IMR-90 (cell line): ENCODE data around the gene MACF1. TPM values are rescaled to one million over a fixed set of nuclear protein-coding genes. Genes with fewer than 3 reads are reported as not detected.

Experiments
- ATAC-seq: fragments of 200-7000 bp; cut with Tn5 transposase; 2 replicates; pipeline ENCODE4 v1.9.1; 2020; ENCODE audit warnings: low read depth, mild to moderate bottlenecking, moderate library complexity
- BruUV-seq: library from RNA; stranded (reverse); fragments of 400-500 nt; replicated peaks from 2 replicates; lab custom pipeline; 2021; lab: Mats Ljungman, UMichigan
- CTCF ChIA-PET: fragments of 300-600 bp; formaldehyde crosslinking; extraction: SDS; loops from one replicate; lab custom pipeline; 2021; ENCODE audit warnings: antibody characterized with exemption; lab: Yijun Ruan, JAX
- POLR2A ChIA-PET: fragments of 300-600 bp; sonication (Branson Sonifier 250); formaldehyde crosslinking; loops from one replicate; lab custom pipeline; 2022; ENCODE audit warnings: antibody characterized with exemption; ENCODE audit not compliant: unreplicated experiment; lab: Charles Lee
- DNase-seq: peaks from one replicate; pipeline ENCODE4 v3.0.0; 2013
- H2AFZ ChIP-seq: replicated peaks from 2 replicates; pipeline ENCODE3; 2013; ENCODE audit warnings: low read length, mild to moderate bottlenecking; ENCODE audit not compliant: poor library complexity
- H2AK5ac ChIP-seq: 2 replicates; pipeline ENCODE4 v1.6.1; 2013; ENCODE audit warnings: low read depth, low read length, inconsistent platforms
- H2AK9ac ChIP-seq: replicated peaks from 2 replicates; pipeline ENCODE3; 2013; ENCODE audit warnings: mild to moderate bottlenecking, low read depth, low read length, moderate library complexity; ENCODE audit not compliant: poor library complexity
- H2BK120ac ChIP-seq: 2 replicates; pipeline ENCODE4 v1.6.1; 2013; ENCODE audit warnings: low read depth, low read length, inconsistent platforms
- H2BK15ac ChIP-seq: 3 replicates; pipeline ENCODE4 v1.6.1; 2013; ENCODE audit warnings: low read depth, low read length, inconsistent platforms
- H2BK20ac ChIP-seq: 2 replicates; pipeline ENCODE4 v1.6.1; 2013; ENCODE audit warnings: low read depth, mild to moderate bottlenecking, inconsistent platforms, low read length, moderate library complexity
- H2BK5ac ChIP-seq: 2 replicates; pipeline ENCODE4 v1.6.1; 2013; ENCODE audit warnings: mild to moderate bottlenecking, low read depth, low read length, inconsistent platforms; ENCODE audit not compliant: poor library complexity, severe bottlenecking
- H3K14ac ChIP-seq: replicated peaks from 2 replicates; pipeline ENCODE4 v1.6.1; 2013; ENCODE audit warnings: low read depth, low read length, inconsistent platforms
- H3K18ac ChIP-seq: 2 replicates; pipeline ENCODE4 v1.6.1; 2013; ENCODE audit warnings: low read depth, low read length, control low read depth
- H3K23ac ChIP-seq: 2 replicates; pipeline ENCODE4 v1.6.1; 2013; ENCODE audit warnings: low read depth, low read length, inconsistent platforms
- H3K27ac ChIP-seq: 2 replicates; pipeline ENCODE4 v1.5.1; 2013; ENCODE audit warnings: mild to moderate bottlenecking, control low read depth, low read length; ENCODE audit not compliant: insufficient read depth
- H3K27me3 ChIP-seq: 2 replicates; pipeline ENCODE4 v1.6.1; 2013; ENCODE audit warnings: low read length; ENCODE audit not compliant: control insufficient read depth, insufficient read depth
- H3K36me3 ChIP-seq: 2 replicates; pipeline ENCODE4 v1.6.1; 2013; ENCODE audit warnings: low read length, mixed read lengths; ENCODE audit not compliant: control insufficient read depth, insufficient read depth
- H3K4ac ChIP-seq: 2 replicates; pipeline ENCODE4 v1.6.1; 2013; ENCODE audit warnings: low read depth, low read length, inconsistent platforms
- H3K4me1 ChIP-seq: 2 replicates; pipeline ENCODE4 v1.6.1; 2013; ENCODE audit warnings: low read length, mixed read lengths; ENCODE audit not compliant: control insufficient read depth, insufficient read depth
- H3K4me2 ChIP-seq: 2 replicates; pipeline ENCODE4 v1.6.1; 2013; ENCODE audit warnings: low read depth, mild to moderate bottlenecking, control low read depth, low read length, moderate library complexity
- H3K4me3 ChIP-seq: 2 replicates; pipeline ENCODE4 v1.5.1; 2013; ENCODE audit warnings: low read depth, mild to moderate bottlenecking, control low read depth, low read length, moderate library complexity; ENCODE audit not compliant: insufficient read depth
- H3K56ac ChIP-seq: 2 replicates; pipeline ENCODE4 v1.6.1; 2013; ENCODE audit warnings: low read length, inconsistent platforms; ENCODE audit not compliant: insufficient read depth; ENCODE audit errors: extremely low read depth
- H3K79me1 ChIP-seq, 2 experiments: 2 replicates each; pipeline ENCODE4 v1.6.1; 2013; ENCODE audit warnings: low read length in 2 of 2, inconsistent platforms in 1 of 2, low read depth in 1 of 2
- H3K9ac ChIP-seq: 2 replicates; pipeline ENCODE4 v1.6.1; 2013; ENCODE audit warnings: low read depth, low read length, control low read depth
- H3K9me1 ChIP-seq: 2 replicates; pipeline ENCODE4 v1.6.1; 2013; ENCODE audit warnings: low read length, inconsistent platforms; ENCODE audit not compliant: insufficient read depth
- H3K9me3 ChIP-seq: 2 replicates; pipeline ENCODE4 v1.6.1; 2013; ENCODE audit warnings: low read length; ENCODE audit not compliant: control insufficient read depth, insufficient read depth
- H4K20me1 ChIP-seq: 2 replicates; pipeline ENCODE4 v1.6.1; 2013; ENCODE audit warnings: low read length, inconsistent platforms; ENCODE audit not compliant: insufficient read depth
- H4K5ac ChIP-seq: 2 replicates; pipeline ENCODE4 v1.6.1; 2013; ENCODE audit warnings: mild to moderate bottlenecking, low read depth, low read length, control low read depth
- H4K8ac ChIP-seq, 2 experiments: 2 replicates each; pipeline ENCODE4 v1.6.1; 2013; ENCODE audit warnings: low read depth in 2 of 2, low read length in 2 of 2, control low read depth in 1 of 2, inconsistent platforms in 1 of 2
- H4K91ac ChIP-seq: 2 replicates; pipeline ENCODE4 v1.6.1; 2013; ENCODE audit warnings: low read depth, low read length, inconsistent platforms; ENCODE audit not compliant: insufficient read depth
- CEBPB ChIP-seq: IDR thresholded peaks from 2 replicates; pipeline ENCODE4 v1.6.1; 2012; ENCODE audit warnings: low read depth, low read length, improper control_type of control experiment
- CTCF ChIP-seq: conservative IDR thresholded peaks from 2 replicates; pipeline ENCODE4 v1.5.1; 2012; ENCODE audit warnings: mild to moderate bottlenecking, low read depth, low read length, improper control_type of control experiment
- RAD21 ChIP-seq: IDR thresholded peaks from 2 replicates; pipeline ENCODE4 v1.6.1; 2012; ENCODE audit warnings: low read length, improper control_type of control experiment
- WGBS, 2 experiments: methylation state at CpG; one replicate each; pipeline versions ENCODE4 v1.1.5 to v1.1.7; 2013; ENCODE audit warnings: missing lambda C conversion rate in 2 of 2; ENCODE audit not compliant: insufficient read length in 1 of 2; ENCODE audit errors: extremely low coverage in 2 of 2; 5-methylcytosine and 5-hydroxymethylcytosine counted together
- dilution Hi-C: fragments of 300-500 bp; cut with HindIII; formaldehyde crosslinking; loops from one replicate; pipeline ENCODE4 v1.14.3; 2018; ENCODE audit warnings: low sequenced_read_pairs; ENCODE audit not compliant: unreplicated experiment
- in situ Hi-C: fragments of 300-500 bp; cut with MboI; formaldehyde crosslinking; loops from 3 replicates; pipeline ENCODE4 v1.14.3; 2019; ENCODE audit warnings: low sequenced_read_pairs, inconsistent platforms, mixed read lengths
- intact Hi-C: fragments of 100-400 bp; cut with micrococcal nuclease; formaldehyde crosslinking; loops from 2 replicates; pipeline ENCODE4 v1.10.0; 2022
- polyA plus RNA-seq, 3 experiments: library from polyadenylated mRNA; depleted of rRNA; stranded (reverse); fragments of >200 nt; gene quantifications; 2 replicates each; pipeline ENCODE4 v1.2.3, GENCODE V29; 2012; ENCODE audit warnings: low replicate concordance in 1 of 3
- total RNA-seq: library from RNA; depleted of rRNA; stranded (reverse); fragments of >200 nt; gene quantifications from 2 replicates; pipeline ENCODE4 v1.2.3, GENCODE V29; 2012

MACF1 gene
- total and polyA plus RNA-seq, 2 of the 4 experiments (the other 2 are of a cell fraction): 67.6 to 369 TPM

GRCh38 chr1:39184354-39184818 is 20.1 kb upstream of the MACF1 start:
- Histone ChIP-seq H2AFZ (no peak overlapping the region), H3K18ac (peak overlapping the region; percentile 72; the same call in 1 of the 2 replicates), H3K27me3 (no peaks in the 10 kb centered on the region), H3K9me3 (no peaks in the 10 kb centered on the region), H3K4me1 (peaks cover 21% of the 10 kb centered on the region), H3K4me3 (no peak overlapping the region), H4K8ac (peak overlapping the region; percentile 2 to 16; a peak in 3 of 4 replicates), H4K20me1 (peaks cover 15% of the 10 kb centered on the region; the same call in 1 of the 2 replicates), H2BK15ac (peak overlapping the region; percentile 79; the same call in 2 of the 3 replicates), H3K23ac (peak overlapping the region; percentile 32; the same call in 1 of the 2 replicates), H4K91ac (peak overlapping the region; percentile 26; the same call in 1 of the 2 replicates), H2BK20ac (peak overlapping the region; percentile 53; the same call in 1 of the 2 replicates), H3K79me1 (peaks cover 4 to 59% of the 10 kb centered on the region in 2 experiments; a peak in 3 of 4 replicates), H2AK5ac (peak overlapping the region; percentile 82), H3K4ac (peak overlapping the region; percentile 64), H3K56ac (no peak overlapping the region; the same call in 1 of the 2 replicates), H4K5ac (peak overlapping the region; percentile 19; the same call in 1 of the 2 replicates), H3K4me2 (peak overlapping the region; percentile 11; the same call in 1 of the 2 replicates), H3K27ac (0 out of 2 replicates have a peak overlapping the region, but pooled peaks have one; percentile 0), H2AK9ac (no peak overlapping the region), H3K14ac (peak overlapping the region; percentile 72), H3K36me3 (no peaks in the 10 kb centered on the region), H3K9me1 (peaks cover 18% of the 10 kb centered on the region), H2BK5ac (peak overlapping the region; percentile 73), H2BK120ac (peak overlapping the region; percentile 38; the same call in 1 of the 2 replicates), H3K9ac (no peak overlapping the region)
- ChIA-PET CTCF (no interaction called here), POLR2A (interaction anchor here (0.5 kb wide), 1 partner anchor 37 kb away, joined by 11 read pairs; no protein-coding TSS in a partner anchor)
- BruUV-seq: no TSS peak
- TF ChIP-seq CEBPB (0 out of 2 replicates have a peak, but pooled peaks have one; percentile 50), RAD21 (no peak), CTCF (no peak)
- DNase-seq: no peak
- dilution Hi-C loops: no loop called here
- WGBS, 2 experiments: no CpG with 5 or more reads among the region's 3 CpGs
- ATAC-seq: no peak
- in situ Hi-C loops: no loop called here
- intact Hi-C loops: no loop called here
